Endothelial cell (in vitro differentiated cells): ENCODE results near the gene PODXL2. TPM values are rescaled to one million over a fixed set of nuclear protein-coding genes. Genes with fewer than 3 reads are reported as not detected.

Experiments
- DNase-seq: peaks from one replicate; pipeline ENCODE4 v3.0.0; 2021; ENCODE audit warnings: low spot score
- H3K27ac Mint-ChIP-seq: one replicate; pipeline ENCODE4 v1.8.0; 2021; ENCODE audit warnings: mixed read lengths, inconsistent platforms; ENCODE audit not compliant: unreplicated experiment
- H3K27me3 Mint-ChIP-seq: one replicate; pipeline ENCODE4 v1.8.0; 2021; ENCODE audit warnings: mild to moderate bottlenecking, moderate library complexity, mixed read lengths, inconsistent platforms; ENCODE audit not compliant: unreplicated experiment
- H3K36me3 Mint-ChIP-seq: one replicate; pipeline ENCODE4 v1.8.0; 2021; ENCODE audit warnings: mild to moderate bottlenecking, low read depth, mixed read lengths, inconsistent platforms; ENCODE audit not compliant: unreplicated experiment
- H3K4me1 Mint-ChIP-seq: one replicate; pipeline ENCODE4 v1.8.0; 2021; ENCODE audit warnings: mild to moderate bottlenecking, mixed read lengths, inconsistent platforms; ENCODE audit not compliant: unreplicated experiment
- H3K4me3 Mint-ChIP-seq: one replicate; pipeline ENCODE4 v1.8.0; 2021; ENCODE audit warnings: mild to moderate bottlenecking, mixed read lengths, inconsistent platforms; ENCODE audit not compliant: unreplicated experiment
- H3K9me3 Mint-ChIP-seq: one replicate; pipeline ENCODE4 v1.8.0; 2021; ENCODE audit warnings: mixed read lengths, inconsistent platforms; ENCODE audit not compliant: unreplicated experiment
- total RNA-seq: library from RNA; stranded (reverse); fragmentation: NEBNext Ultra II Directional; extraction: Animal tissue kit (Norgen Biotek cat#: 25700); gene quantifications from one replicate; pipeline ENCODE4 v1.2.1, GENCODE V29; 2021; ENCODE audit not compliant: unreplicated experiment
- TF ChIP-seq, protein P1 (sequence below): fragments of 200-600 bp; sonication (generic); IDR thresholded peaks from one replicate; pipeline ENCODE4 v1.5.0; 2021; ENCODE audit warnings: antibody characterized with exemption; ENCODE audit not compliant: unreplicated experiment

PODXL2 gene
- total RNA-seq, 1 donor from 2014 or later = 16.4 TPM

DNA sequence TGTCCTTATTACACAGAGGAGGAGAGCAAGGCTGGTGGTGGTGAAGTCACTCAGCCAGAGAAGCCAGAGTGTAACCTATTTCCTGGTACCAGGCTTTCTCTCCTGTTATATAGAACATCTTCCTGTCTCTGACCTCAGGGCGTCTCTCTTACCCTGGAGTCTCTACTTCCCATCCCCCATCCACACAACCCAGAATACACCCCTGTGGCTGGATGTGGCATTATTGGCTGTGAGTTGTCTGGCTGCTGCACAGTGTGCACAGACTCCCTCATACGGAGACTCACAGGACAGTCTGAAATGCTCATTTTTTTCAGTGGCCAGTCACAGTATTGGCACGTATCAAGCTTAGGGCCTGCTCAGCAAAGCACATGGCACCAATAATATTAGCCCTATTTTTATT lies 8.6 kb downstream of the PODXL2 start:
- H3K27ac Mint-ChIP-seq = no peak overlapping the region
- no peaks in the 10 kb centered on the region for H3K9me3 Mint-ChIP-seq
- H3K27me3 Mint-ChIP-seq = no peaks in the 10 kb centered on the region
- TF ChIP-seq, protein P1, sequence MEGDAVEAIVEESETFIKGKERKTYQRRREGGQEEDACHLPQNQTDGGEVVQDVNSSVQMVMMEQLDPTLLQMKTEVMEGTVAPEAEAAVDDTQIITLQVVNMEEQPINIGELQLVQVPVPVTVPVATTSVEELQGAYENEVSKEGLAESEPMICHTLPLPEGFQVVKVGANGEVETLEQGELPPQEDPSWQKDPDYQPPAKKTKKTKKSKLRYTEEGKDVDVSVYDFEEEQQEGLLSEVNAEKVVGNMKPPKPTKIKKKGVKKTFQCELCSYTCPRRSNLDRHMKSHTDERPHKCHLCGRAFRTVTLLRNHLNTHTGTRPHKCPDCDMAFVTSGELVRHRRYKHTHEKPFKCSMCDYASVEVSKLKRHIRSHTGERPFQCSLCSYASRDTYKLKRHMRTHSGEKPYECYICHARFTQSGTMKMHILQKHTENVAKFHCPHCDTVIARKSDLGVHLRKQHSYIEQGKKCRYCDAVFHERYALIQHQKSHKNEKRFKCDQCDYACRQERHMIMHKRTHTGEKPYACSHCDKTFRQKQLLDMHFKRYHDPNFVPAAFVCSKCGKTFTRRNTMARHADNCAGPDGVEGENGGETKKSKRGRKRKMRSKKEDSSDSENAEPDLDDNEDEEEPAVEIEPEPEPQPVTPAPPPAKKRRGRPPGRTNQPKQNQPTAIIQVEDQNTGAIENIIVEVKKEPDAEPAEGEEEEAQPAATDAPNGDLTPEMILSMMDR = no peak
- DNase-seq = no peak
- H3K4me3 Mint-ChIP-seq = no peak overlapping the region
- H3K36me3 Mint-ChIP-seq = no peaks in the 10 kb centered on the region
- peaks cover 7% of the 10 kb centered on the region for H3K4me1 Mint-ChIP-seq

- Mint-ChIP-seq H3K4me1 (peaks cover 7% of the 10 kb centered on the region), H3K27me3 (no peaks in the 10 kb centered on the region), H3K36me3 (no peaks in the 10 kb centered on the region), H3K9me3 (no peaks in the 10 kb centered on the region), H3K4me3 (no peak overlapping the region), H3K27ac (no peak overlapping the region)
- no peak for DNase-seq
- TF ChIP-seq, protein P1 = no peak
Measured at GRCh38 chr3:127637971-127638370, 9.0 kb downstream of the PODXL2 start.

GRCh38 chr3:127639173-127640041 lies 10.4 kb downstream of the PODXL2 start:
- Mint-ChIP-seq H3K27me3 (no peaks in the 10 kb centered on the region), H3K9me3 (no peaks in the 10 kb centered on the region), H3K36me3 (no peaks in the 10 kb centered on the region), H3K4me1 (peaks cover 12% of the 10 kb centered on the region), H3K27ac (no peak overlapping the region), H3K4me3 (no peak overlapping the region)
- DNase-seq = no peak
- TF ChIP-seq, protein P1 = no peak

DNA sequence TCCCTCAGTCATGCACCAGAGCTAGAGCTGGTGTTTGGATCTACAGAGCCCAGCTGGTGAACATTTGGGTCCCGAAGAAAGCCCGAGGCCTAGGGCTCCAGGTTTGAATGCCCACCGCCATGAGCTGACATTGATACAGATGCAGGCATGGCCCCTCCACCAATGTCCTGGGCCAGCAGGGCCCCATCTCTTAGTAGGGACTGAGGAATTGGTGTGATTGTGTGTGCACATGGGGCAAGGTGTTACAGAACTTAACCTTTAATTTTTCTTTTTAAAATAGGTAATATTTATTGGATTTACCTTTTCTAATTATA lies 11.0 kb downstream of the PODXL2 start:
- H3K36me3 Mint-ChIP-seq = no peaks in the 10 kb centered on the region
- no peak overlapping the region for H3K27ac Mint-ChIP-seq
- TF ChIP-seq, protein P1 = no peak
- no peaks in the 10 kb centered on the region for H3K9me3 Mint-ChIP-seq
- peaks cover 18% of the 10 kb centered on the region for H3K4me1 Mint-ChIP-seq
- no peak for DNase-seq
- H3K27me3 Mint-ChIP-seq = no peaks in the 10 kb centered on the region
- H3K4me3 Mint-ChIP-seq = no peak overlapping the region

- no peaks in the 10 kb centered on the region for H3K9me3 Mint-ChIP-seq
- no peaks in the 10 kb centered on the region for H3K36me3 Mint-ChIP-seq
- TF ChIP-seq, protein P1 = no peak
- peak overlapping the region; percentile 19 for H3K4me3 Mint-ChIP-seq
- DNase-seq = no peak
- H3K27ac Mint-ChIP-seq = no peak overlapping the region
- peaks cover 13% of the 10 kb centered on the region for H3K4me1 Mint-ChIP-seq
- H3K27me3 Mint-ChIP-seq = no peaks in the 10 kb centered on the region
Measured at GRCh38 chr3:127644641-127645370, 15.8 kb downstream of the PODXL2 start.
